Erythroblast (primary cell): ENCODE results near the gene KATNIP.

Experiments
- GATA1 ChIP-seq: IDR thresholded peaks from 2 replicates; pipeline ENCODE4 v1.6.1; 2011; ENCODE audit warnings: low read depth, mild to moderate bottlenecking, control low read depth, low read length, moderate library complexity
- POLR2A ChIP-seq: IDR thresholded peaks from 2 replicates; pipeline ENCODE4 v1.6.1; 2011; ENCODE audit warnings: mild to moderate bottlenecking, low read length

- TF ChIP-seq POLR2A (no peak), GATA1 (no peak)
These were observed 48.3 kb downstream of the KATNIP start for GRCh38 chr16:27598220-27598619.
